NCI-H2196 (cell line): ENCODE data around the gene PHLPP1.
"Not testable (repeated sequence)": the region's sequence is repeated elsewhere in the genome, so short reads cannot be mapped to it uniquely, and the experiment has no call there.

Experiments used
- DNase-seq: peaks from one replicate; lab custom pipeline; 2025; ENCODE audit not compliant: unreplicated experiment; lab: John Stamatoyannopoulos, UW

Gene PHLPP1

DNA sequence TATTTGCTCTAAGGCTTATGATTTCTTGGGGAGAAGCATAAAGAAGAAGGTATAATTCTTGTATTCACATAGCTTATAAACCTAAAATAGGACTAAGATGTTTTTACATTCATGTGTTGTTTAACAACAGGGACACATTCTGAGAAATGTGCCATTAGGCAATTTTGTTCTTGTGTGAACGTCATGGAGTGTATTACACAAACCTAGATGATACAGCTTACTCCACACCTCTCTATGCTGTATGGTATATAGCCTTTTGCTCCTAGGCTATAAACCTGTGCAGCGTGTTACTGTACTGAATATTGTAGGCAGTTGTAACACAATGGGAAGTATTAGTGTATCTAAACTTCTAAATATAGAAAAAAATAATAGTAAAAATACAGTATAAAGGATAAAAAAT, 92.1 kb downstream of the PHLPP1 start:
- no peak for DNase-seq

DNA sequence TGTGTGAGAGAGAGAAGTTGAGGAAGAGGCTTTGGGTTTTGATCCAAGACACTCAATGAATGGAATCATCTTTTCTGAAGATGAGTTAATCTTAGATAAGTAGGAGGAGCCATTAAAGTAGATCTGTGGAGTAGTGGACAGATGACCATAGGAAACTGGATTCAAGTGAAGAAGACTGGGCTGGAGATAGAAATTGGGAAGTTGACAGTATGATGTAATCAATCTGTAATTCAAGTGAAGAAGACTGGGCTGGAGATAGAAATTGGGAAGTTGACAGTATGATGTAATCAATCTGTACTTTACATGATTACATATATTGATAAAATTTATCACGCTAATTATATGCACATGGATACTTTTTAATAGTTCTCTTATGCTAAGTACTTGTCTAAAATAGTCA, 92.8 kb downstream of the PHLPP1 start:
- no peak for DNase-seq

DNA sequence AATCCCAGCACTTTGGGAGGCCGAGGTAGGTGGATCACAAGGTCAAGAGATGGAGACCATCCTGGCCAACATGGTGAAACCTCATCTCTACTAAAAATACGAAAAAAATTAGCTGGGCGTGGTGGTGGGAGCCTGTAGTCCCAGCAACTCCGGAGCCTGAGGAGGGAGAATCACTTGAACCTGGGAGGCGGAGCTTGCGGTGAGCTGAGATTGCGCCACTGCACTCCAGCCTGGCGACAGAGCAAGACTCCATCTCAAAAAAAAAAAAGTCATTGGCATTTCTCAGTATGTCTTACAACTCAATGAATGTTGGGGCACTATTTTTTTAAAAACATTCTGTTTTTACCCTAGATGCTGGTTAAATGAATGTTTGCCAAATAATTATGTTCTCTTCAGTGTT, 94.1 kb downstream of the PHLPP1 start:
- DNase-seq = not testable (repeated sequence)

DNA sequence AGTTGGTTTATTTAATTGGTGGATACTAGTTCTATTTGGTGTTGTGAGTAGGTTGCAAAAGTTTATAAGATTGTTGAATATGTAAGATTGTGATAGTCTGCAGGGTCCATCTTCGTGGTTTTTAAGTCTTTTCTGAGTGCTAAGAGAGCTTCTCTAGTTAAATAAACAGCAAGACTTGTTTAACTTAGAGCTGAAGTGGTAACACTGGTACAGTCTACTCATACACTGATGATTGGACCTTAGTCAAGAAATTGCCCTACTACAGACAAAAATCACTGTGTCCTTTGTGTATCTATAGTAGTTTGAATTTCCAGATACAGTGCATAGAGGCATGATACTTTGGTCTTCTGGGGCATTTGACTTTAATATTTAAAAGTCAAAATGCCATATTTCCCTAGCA, 94.6 kb downstream of the PHLPP1 start:
- DNase-seq = no peak

DNA sequence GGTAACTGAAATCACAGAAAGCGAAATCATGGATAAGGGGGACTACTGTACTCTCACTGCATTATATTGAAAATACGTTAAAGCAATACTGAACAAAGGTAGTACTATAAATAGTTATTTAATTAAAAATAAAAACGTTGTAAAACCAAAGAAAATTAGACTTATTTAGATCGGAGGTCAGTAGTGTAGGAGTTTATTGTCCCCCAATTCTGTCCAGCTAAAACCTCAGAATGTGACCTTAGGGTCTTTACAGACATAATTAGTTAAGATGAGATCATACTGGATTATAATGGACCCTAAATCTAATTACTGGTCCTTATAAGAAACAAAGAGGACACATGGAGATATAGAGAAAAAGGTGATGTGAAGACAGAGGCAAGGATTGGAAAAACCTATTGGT, 95.3 kb downstream of the PHLPP1 start:
- no peak for DNase-seq

DNA sequence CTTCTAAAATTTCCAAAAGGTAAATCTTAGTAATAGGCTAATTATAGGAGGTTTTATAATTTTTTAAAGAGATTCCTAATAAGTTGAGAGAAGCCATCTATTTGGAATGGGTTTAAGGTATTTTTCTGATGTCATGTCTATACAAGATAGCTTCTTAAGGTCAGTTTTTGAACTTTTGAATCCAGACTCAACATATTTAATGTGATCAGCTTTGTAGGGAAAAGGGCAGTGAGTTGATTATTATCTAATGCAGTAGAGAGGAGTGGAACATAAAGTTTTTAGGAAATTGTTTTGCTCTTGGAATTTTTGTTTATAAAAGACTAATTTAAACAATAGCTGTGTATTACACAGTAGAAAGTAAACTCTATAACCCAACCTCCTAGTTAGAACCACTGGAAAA, 96.3 kb downstream of the PHLPP1 start:
- no peak for DNase-seq

- DNase-seq = no peak
Observed at GRCh38 chr18:62812242-62812641, 96.9 kb downstream of the PHLPP1 start.

DNA sequence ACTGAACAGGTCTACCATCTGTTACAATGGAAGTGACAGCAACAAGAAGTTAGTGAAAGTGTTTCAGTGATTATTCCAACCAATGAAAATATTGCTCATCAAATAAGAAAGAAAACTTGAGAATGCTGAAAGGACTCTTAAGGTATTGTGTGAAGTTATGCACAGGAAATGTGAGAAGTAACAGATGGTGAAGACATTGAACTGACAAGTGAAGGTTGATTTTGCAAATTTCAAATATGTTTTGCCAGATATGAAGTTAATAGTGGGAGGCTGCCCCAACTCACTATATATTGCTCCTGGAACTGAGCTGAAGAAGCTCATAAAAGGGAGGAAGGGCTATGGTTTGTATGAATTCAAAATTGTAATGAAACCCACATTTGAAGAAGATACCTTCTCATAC, 97.5 kb downstream of the PHLPP1 start:
- DNase-seq = no peak

GRCh38 chr18:62814132-62814759, 98.9 kb downstream of the PHLPP1 start:
- DNase-seq = no peak

DNA sequence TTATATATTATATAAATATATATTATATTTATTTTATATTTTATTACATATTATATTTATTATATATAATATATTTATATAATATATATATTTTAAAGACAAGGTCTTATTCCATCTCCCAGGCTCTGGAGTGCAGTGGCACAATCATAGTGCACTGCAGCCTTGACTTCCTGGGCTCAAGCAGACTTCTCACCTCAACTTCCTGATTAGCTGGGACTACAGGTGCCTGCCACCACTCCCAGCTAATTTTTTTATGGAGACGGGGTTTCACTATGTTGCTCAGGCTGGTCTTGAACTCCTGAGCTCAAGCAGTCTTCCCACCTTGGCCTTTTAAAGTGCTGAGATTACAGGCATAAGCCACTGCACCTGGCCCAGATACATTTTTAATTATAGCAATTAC, 110.0 kb downstream of the PHLPP1 start:
- no peak for DNase-seq

DNA sequence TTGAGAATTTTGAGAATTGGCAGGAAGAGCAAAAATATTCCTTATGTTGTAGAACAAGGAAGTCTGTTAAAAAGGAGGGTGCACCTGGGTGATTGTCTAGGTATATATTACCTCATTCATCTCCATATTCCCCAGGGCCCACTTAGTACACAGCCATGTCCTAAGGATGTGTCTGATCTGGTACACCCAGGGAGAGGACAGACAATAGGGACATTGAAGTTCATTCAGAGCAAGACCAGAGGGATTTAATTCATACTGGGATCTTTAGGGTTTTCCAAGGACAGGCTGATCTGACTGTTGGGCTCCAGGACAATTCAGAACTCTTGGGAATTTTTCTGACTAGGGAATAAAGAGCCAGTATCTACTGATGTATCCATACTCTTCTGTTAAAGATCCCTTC, 112.1 kb downstream of the PHLPP1 start:
- DNase-seq = no peak

DNA sequence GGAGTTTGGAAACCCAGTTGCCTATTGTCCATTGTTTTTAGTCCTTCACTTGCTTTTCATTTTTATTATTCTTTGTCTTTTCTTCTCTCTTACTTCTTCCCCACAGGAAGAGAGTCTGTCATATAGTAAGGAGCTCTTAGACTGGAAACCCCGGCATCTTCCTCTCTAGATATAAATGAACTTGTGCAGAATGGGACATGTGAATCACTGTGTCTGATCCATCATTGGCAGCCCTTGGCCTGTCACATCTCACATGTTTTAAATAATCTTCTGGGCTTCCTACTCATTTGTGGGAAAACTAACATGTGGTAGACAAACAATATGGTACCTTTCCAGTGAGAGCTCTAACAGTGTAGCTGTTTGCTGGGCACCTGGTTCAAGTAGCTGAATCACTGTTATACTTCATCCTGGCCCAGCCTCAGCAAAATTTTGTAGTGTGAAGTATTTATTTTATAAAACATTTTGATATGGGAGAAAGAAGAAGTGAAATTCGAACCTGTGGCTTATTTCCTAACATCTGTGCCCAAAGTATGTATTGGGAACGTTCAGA, 112.8 kb downstream of the PHLPP1 start:
- no peak for DNase-seq

DNA sequence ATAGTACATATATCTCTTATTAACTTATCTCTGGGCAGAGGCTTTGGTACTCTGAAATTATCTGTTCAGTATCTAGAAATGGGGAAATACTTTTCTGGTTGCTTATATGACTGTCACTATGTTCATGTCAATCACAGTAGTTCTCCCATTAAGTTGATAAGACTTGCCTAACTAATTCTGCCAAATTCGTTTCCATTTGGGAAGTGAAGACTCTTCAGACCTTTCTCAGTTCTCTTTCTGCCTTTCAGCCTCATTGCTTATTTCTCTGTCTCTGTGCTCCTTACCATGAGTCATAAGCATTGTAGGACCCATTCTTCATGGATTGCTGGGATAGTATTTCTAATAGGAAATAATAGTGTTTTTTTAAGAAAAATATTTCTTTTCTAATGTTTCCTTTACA, 113.5 kb downstream of the PHLPP1 start:
- DNase-seq = no peak

DNA sequence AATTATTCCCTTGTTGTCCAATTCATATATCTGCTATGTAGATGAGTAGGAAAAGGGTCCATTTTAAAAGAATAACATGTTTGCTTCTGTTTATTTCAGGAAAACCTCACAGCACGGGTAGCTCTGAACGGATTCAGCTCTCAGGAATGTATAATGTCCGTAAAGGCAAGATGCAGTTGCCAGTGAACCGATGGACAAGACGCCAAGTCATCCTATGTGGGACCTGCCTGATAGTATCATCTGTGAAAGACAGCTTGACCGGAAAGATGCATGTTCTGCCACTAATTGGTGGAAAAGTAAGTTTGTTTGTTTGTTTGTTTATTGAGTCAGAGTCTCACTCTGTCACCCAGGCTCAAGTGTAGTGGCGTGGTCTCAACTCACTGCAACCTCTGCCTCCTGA, 114.6 kb downstream of the PHLPP1 start:
- DNase-seq = no peak

DNA sequence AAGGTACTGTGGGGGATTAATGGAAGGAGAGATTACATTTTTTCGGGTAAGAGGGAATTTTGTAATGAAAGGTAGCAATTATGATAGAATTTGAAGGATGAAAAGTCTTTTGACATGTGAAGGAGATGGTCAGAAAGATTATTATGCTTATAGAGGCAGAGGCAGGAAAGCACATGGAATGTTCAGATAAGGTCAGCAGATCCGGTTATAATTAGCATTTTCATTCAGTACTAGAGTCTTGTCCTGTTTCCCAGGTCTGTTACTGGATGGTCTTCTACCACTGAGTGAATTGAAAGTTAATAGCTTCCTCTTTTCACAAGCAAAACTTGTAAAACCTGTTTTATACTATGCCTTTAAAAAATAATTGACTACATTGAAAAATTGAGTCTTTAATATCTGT, 116.9 kb downstream of the PHLPP1 start:
- no peak for DNase-seq

- no peak for DNase-seq
Observed at GRCh38 chr18:62833494-62833893, 118.2 kb downstream of the PHLPP1 start.

DNA sequence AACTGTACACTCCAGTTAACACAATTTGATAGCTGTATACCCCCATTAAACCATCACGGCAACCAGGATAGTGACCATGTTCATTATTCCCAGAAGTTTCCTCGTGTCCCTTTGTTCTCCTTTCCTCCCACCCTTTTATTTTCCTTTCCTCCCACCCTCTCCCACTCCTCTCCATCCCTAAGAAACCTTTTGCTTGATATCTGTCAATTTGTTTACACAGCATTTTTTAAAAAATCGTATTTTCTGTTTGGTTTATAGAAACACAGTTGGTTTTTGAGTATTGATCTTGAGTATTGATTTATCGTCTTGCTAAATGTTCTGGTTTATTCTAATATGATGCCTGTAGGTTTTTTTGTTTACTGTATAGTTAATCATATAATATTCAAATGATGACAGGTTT, 119.4 kb downstream of the PHLPP1 start:
- DNase-seq = no peak

DNA sequence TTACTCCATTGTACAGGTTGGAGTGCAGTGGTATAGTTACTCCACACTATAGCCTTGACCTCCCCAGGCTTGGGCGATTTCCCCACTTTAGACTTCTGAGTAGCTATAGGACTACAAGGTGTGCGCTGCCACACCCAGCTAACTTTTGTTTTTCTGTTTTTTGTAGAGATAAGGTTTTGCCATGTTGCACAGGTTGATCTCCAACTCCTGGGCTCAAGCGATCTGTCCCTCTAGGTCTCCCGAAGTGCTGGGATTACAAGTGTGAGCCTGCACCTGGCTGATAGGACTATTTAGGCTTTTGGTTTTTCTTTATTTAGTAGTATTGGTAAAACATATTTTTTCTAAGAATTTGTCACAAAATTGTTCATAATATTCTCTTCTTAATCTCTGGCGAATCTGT, 121.7 kb downstream of the PHLPP1 start:
- DNase-seq = no peak

- DNase-seq = no peak
Observed at GRCh38 chr18:62838475-62839098, 123.2 kb downstream of the PHLPP1 start.

DNA sequence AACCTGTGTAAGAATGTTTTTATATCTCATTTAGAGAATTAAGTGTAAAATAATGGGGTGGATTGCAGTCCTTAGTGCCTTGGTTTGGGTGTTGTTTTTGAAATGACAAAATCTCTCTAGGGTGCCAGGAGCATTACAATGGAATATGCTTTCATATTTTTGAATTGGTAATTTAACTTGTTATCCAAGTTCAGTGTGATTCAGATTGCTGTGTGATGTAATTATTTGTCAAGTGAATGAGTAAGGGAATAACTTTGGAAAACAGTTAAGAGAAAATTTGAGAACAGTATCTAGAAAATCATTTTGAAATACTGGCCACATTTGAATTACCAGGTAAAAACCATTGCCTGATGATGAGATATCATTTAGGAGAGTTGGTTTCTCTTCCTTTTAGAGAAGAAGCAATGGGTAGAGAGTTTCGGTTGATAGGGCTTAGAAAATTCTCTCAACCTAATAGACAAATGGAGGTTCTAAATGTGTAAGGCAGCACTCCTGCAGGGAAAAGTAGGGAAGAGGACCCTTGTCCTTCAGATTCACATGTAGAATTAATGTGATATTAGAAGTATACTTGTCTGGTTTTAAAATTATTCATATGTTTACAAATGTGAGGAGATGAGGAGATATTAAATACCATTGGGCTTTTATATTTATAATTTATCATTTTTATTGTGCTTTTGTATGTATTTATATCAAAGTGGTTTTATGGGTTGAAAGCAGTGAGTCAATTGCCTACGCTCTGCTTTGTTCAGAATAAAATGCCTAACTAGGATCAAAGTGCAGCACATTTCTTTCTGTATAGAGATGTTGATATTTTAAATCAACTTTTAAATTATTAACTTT, 124.8 kb downstream of the PHLPP1 start:
- DNase-seq = no peak

DNA sequence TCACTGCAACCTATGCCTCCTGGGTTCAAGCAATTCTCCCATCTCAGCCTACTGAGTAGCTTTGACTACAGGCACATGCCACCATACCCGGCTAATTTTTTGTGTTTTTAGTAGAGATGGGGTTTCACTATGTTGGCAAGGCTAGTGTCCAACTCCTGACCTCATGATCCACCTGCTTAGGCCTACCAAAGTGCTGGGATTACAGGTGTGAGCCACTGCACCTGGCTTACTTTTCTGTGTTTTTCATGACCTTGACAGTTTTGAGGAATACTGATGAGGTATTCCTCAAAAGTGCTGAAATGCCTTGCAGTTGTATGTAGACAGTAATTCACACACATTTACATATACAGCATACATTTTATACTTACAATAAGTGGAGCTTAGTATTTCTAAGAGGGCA, 126.1 kb downstream of the PHLPP1 start:
- no peak for DNase-seq

GRCh38 chr18:62842898-62843297, 127.6 kb downstream of the PHLPP1 start:
- no peak for DNase-seq
